K562 (cell line): ENCODE results near the gene UBL7. TPM values are rescaled to one million over a fixed set of nuclear protein-coding genes. Genes with fewer than 3 reads are reported as not detected.

Experiments
- BCOR ChIP-seq: fragments of 450-650 bp; IDR thresholded peaks from 2 replicates; pipeline ENCODE4 v1.6.1; 2016
- IRF2 ChIP-seq: sonication (generic); formaldehyde crosslinking; IDR thresholded peaks from 2 replicates; pipeline ENCODE4 v1.8.1; 2022; ENCODE audit warnings: mild to moderate bottlenecking, missing genetic modification reagents
- VEZF1 ChIP-seq: fragments of 200-800 bp; sonication (Bioruptor generic); IDR thresholded peaks from 2 replicates; pipeline ENCODE4 v1.6.1; 2017; ENCODE audit warnings: missing genetic modification characterization, missing compliant biosample characterization
- ZNF146 ChIP-seq: IDR thresholded peaks from one replicate; pipeline ENCODE4 v1.6.1; 2018; ENCODE audit warnings: missing compliant biosample characterization; ENCODE audit not compliant: unreplicated experiment
- ZNF224 ChIP-seq: sonication (generic); formaldehyde crosslinking; IDR thresholded peaks from 2 replicates; pipeline ENCODE4 v1.8.0; 2022; ENCODE audit warnings: mild to moderate bottlenecking, missing genetic modification reagents
- ZZZ3 ChIP-seq: fragments of 450-650 bp; IDR thresholded peaks from 2 replicates; pipeline ENCODE4 v1.6.1; 2016; ENCODE audit warnings: antibody characterized with exemption, mild to moderate bottlenecking, moderate library complexity
- polyA plus RNA-seq, 8 experiments: library from polyadenylated mRNA; depleted of rRNA in 4 of 8; stranded (reverse) in 5 of 8; unstranded in 3 of 8; fragments of >200 nt; fragmentation: Nextera tagmentation in 2 of 8; fragmentation: Illumina TruSeq in 1 of 8; extraction: Ambion mirVana in 2 of 8; extraction: Trizol in 1 of 8; gene quantifications; 2 replicates each; pipeline versions ENCODE4 v1.2.1 to v1.2.3, GENCODE V29; 2011 to 2014; ENCODE audit warnings: inconsistent platforms in 1 of 8, missing spikeins in 1 of 8
- total RNA-seq, 7 experiments: library from RNA; depleted of rRNA in 6 of 7; stranded (reverse); fragments of >200 nt in 6 of 7; fragmentation: Illumina TruSeq in 2 of 7; extraction: Trizol in 2 of 7; gene quantifications; 2 replicates each; pipeline versions ENCODE4 v1.2.1 to v1.2.3, GENCODE V29; 2011 to 2021; ENCODE audit warnings: low replicate concordance in 1 of 7
- TF ChIP-seq, protein P1 (sequence below): sonication (generic); formaldehyde crosslinking; IDR thresholded peaks from 2 replicates; pipeline ENCODE4 v1.8.0; 2023; ENCODE audit warnings: missing genetic modification reagents, mild to moderate bottlenecking, borderline replicate concordance
- TF ChIP-seq, protein P2 (sequence below), 2 experiments: fragments of 250-450 bp in 1 of 2; fragments of 450-650 bp in 1 of 2; sonication (Bioruptor Pico) in 1 of 2; IDR thresholded peaks; 2 replicates each; pipeline versions ENCODE4 v1.6.1 to v1.8.0; 2016 to 2021; ENCODE audit warnings: mild to moderate bottlenecking in 2 of 2, moderate library complexity in 2 of 2, missing compliant biosample characterization in 1 of 2, missing genetic modification characterization in 1 of 2

Gene UBL7
- total and polyA plus RNA-seq, 9 of the 15 experiments (the other 6 are each of a cell fraction or from before 2014, with no cell fraction given), result 19.2 to 63.4 (median 44.9) TPM

GRCh38 chr15:74417225-74417624 is 43.7 kb downstream of the UBL7 start (continued):
- TF ChIP-seq, protein P1, sequence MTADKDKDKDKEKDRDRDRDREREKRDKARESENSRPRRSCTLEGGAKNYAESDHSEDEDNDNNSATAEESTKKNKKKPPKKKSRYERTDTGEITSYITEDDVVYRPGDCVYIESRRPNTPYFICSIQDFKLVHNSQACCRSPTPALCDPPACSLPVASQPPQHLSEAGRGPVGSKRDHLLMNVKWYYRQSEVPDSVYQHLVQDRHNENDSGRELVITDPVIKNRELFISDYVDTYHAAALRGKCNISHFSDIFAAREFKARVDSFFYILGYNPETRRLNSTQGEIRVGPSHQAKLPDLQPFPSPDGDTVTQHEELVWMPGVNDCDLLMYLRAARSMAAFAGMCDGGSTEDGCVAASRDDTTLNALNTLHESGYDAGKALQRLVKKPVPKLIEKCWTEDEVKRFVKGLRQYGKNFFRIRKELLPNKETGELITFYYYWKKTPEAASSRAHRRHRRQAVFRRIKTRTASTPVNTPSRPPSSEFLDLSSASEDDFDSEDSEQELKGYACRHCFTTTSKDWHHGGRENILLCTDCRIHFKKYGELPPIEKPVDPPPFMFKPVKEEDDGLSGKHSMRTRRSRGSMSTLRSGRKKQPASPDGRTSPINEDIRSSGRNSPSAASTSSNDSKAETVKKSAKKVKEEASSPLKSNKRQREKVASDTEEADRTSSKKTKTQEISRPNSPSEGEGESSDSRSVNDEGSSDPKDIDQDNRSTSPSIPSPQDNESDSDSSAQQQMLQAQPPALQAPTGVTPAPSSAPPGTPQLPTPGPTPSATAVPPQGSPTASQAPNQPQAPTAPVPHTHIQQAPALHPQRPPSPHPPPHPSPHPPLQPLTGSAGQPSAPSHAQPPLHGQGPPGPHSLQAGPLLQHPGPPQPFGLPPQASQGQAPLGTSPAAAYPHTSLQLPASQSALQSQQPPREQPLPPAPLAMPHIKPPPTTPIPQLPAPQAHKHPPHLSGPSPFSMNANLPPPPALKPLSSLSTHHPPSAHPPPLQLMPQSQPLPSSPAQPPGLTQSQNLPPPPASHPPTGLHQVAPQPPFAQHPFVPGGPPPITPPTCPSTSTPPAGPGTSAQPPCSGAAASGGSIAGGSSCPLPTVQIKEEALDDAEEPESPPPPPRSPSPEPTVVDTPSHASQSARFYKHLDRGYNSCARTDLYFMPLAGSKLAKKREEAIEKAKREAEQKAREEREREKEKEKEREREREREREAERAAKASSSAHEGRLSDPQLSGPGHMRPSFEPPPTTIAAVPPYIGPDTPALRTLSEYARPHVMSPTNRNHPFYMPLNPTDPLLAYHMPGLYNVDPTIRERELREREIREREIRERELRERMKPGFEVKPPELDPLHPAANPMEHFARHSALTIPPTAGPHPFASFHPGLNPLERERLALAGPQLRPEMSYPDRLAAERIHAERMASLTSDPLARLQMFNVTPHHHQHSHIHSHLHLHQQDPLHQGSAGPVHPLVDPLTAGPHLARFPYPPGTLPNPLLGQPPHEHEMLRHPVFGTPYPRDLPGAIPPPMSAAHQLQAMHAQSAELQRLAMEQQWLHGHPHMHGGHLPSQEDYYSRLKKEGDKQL, result no peak
- no peak for TF ChIP-seq BCOR
- TF ChIP-seq, protein P2, sequence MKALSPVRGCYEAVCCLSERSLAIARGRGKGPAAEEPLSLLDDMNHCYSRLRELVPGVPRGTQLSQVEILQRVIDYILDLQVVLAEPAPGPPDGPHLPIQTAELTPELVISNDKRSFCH (CRISPR knock-in tag; IDR thresholded peaks at IDR 0.05), result no peak
- TF ChIP-seq, protein P2 (tag; IDR thresholded peaks at IDR 0.05), result no peak
- no peak for TF ChIP-seq ZZZ3
- TF ChIP-seq IRF2, result no peak
- no peak for TF ChIP-seq ZNF146
- TF ChIP-seq VEZF1, result no peak
- TF ChIP-seq ZNF224 (CRISPR knock-in tag), result no peak
